Measurements from ENCODE around the gene APOBEC3H. TPM values are rescaled to one million over a fixed set of nuclear protein-coding genes. Genes with fewer than 3 reads are reported as not detected.

APOBEC3H gene
- total and polyA plus RNA-seq, 9 of the 15 experiments (the other 6 are each of a cell fraction or from before 2014, with no cell fraction given): 0.10 to 0.21 TPM; not detected in 7

DNA sequence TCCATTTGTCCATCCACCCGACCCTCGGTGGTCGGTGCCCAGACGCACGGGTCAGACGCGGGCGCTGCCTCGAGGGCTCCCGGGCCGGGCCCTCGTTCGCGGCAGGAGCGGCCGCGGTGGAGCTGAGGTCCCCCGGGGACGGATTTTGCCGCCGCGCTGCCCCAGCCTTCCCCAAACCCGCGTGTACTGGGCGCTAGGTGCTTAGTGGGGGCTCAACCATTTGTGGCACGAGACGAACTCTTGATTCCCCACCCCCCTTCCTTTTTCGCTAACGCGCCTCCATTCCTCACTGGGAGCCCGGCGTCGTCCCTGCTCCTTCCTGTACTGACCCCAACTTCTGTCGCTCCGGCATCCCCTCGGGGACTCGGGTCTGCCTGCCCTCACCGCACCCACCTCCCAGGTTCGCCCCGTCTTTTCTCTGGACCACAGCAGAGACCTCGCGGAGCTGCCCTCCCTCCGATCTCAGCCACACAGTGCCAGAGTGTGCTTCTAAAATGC, 56.2 kb downstream of the APOBEC3H start:
- BruUV-seq (replicated peaks): no TSS peak
- POLR2A ChIA-PET: interaction anchor here (0.9 to 1.2 kb wide), 2 partner anchors 156 to 370 kb away, joined by 3 read pairs; no protein-coding TSS in a partner anchor
- H2AFZ ChIP-seq (ENCODE audit: low read depth, low read length): peak overlapping the region; percentile 86
- DNase-seq (ENCODE audit: extremely low read depth in 1 of 4, low spot score in 3 of 4): no peak
- peak overlapping the region; percentile 80 for H3K4me2 ChIP-seq (ENCODE audit: insufficient read depth, low read length)
- no peaks in the 10 kb centered on the region for H3K9me3 ChIP-seq (replicated peaks; ENCODE audit: control insufficient read depth, insufficient read depth, low read depth, low read length)
- H3K9ac ChIP-seq (ENCODE audit: insufficient read depth in 1 of 2, low read depth in 2 of 2, low read length in 2 of 2): peak overlapping the region; percentile 70 to 94
- peak overlapping the region; percentile 72 for H3K27ac ChIP-seq (ENCODE audit: extremely low read depth, low read depth, low read length)
- intact Hi-C loops (cut with micrococcal nuclease) (no loop called here), in situ Hi-C loops (cut with MboI) (no loop called here)
- no peaks in the 10 kb centered on the region for H3K36me3 ChIP-seq (ENCODE audit: control insufficient read depth, insufficient read depth, low read length)
- no peaks in the 10 kb centered on the region for H3K27me3 ChIP-seq (ENCODE audit: control insufficient read depth in 2 of 2, insufficient read depth in 2 of 2, low read length in 2 of 2)
- no peak for FAIRE-seq
- no peaks in the 10 kb centered on the region for H3K79me2 ChIP-seq (ENCODE audit: control insufficient read depth, insufficient read depth, low read length)
- no peak for ATAC-seq
- 59% methylated on average over 13 of the region's 43 CpGs for WGBS (ENCODE audit: insufficient coverage, low coverage, missing lambda C conversion rate)
- no peaks in the 10 kb centered on the region for H4K20me1 ChIP-seq (replicated peaks; ENCODE audit: control insufficient read depth, insufficient read depth, low read length)
- no peaks in the 10 kb centered on the region for H3K9me1 ChIP-seq (ENCODE audit: control insufficient read depth, insufficient read depth, low read length)
- CTCF ChIA-PET (ENCODE audit: low intra/inter-chr PET ratio): no interaction called here
- H3K4me3 ChIP-seq: peak overlapping the region; percentile 45
- peaks cover 0 to 25% of the 10 kb centered on the region in 2 experiments; a peak in 3 of 5 replicates for H3K4me1 ChIP-seq (replicated peaks in 1 of 2; ENCODE audit: control insufficient read depth in 2 of 2, insufficient read depth in 2 of 2, low read length in 2 of 2)
- TF ChIP-seq, protein P1, sequence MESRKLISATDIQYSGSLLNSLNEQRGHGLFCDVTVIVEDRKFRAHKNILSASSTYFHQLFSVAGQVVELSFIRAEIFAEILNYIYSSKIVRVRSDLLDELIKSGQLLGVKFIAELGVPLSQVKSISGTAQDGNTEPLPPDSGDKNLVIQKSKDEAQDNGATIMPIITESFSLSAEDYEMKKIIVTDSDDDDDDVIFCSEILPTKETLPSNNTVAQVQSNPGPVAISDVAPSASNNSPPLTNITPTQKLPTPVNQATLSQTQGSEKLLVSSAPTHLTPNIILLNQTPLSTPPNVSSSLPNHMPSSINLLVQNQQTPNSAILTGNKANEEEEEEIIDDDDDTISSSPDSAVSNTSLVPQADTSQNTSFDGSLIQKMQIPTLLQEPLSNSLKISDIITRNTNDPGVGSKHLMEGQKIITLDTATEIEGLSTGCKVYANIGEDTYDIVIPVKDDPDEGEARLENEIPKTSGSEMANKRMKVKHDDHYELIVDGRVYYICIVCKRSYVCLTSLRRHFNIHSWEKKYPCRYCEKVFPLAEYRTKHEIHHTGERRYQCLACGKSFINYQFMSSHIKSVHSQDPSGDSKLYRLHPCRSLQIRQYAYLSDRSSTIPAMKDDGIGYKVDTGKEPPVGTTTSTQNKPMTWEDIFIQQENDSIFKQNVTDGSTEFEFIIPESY (CRISPR knock-in tag; IDR thresholded peaks at IDR 0.05): peak; percentile 92
- TF ChIP-seq TARDBP (IDR thresholded peaks at IDR 0.05) (no peak), BCL6 (CRISPR knock-in tag; IDR thresholded peaks at IDR 0.05) (no peak), TAF9B (IDR thresholded peaks at IDR 0.05; ENCODE audit: partially characterized antibody) (no peak), ZFX (CRISPR knock-in tag; IDR thresholded peaks at IDR 0.05) (peak; percentile 32; the same call in 1 of the 2 replicates)
- TF ChIP-seq, protein P2, sequence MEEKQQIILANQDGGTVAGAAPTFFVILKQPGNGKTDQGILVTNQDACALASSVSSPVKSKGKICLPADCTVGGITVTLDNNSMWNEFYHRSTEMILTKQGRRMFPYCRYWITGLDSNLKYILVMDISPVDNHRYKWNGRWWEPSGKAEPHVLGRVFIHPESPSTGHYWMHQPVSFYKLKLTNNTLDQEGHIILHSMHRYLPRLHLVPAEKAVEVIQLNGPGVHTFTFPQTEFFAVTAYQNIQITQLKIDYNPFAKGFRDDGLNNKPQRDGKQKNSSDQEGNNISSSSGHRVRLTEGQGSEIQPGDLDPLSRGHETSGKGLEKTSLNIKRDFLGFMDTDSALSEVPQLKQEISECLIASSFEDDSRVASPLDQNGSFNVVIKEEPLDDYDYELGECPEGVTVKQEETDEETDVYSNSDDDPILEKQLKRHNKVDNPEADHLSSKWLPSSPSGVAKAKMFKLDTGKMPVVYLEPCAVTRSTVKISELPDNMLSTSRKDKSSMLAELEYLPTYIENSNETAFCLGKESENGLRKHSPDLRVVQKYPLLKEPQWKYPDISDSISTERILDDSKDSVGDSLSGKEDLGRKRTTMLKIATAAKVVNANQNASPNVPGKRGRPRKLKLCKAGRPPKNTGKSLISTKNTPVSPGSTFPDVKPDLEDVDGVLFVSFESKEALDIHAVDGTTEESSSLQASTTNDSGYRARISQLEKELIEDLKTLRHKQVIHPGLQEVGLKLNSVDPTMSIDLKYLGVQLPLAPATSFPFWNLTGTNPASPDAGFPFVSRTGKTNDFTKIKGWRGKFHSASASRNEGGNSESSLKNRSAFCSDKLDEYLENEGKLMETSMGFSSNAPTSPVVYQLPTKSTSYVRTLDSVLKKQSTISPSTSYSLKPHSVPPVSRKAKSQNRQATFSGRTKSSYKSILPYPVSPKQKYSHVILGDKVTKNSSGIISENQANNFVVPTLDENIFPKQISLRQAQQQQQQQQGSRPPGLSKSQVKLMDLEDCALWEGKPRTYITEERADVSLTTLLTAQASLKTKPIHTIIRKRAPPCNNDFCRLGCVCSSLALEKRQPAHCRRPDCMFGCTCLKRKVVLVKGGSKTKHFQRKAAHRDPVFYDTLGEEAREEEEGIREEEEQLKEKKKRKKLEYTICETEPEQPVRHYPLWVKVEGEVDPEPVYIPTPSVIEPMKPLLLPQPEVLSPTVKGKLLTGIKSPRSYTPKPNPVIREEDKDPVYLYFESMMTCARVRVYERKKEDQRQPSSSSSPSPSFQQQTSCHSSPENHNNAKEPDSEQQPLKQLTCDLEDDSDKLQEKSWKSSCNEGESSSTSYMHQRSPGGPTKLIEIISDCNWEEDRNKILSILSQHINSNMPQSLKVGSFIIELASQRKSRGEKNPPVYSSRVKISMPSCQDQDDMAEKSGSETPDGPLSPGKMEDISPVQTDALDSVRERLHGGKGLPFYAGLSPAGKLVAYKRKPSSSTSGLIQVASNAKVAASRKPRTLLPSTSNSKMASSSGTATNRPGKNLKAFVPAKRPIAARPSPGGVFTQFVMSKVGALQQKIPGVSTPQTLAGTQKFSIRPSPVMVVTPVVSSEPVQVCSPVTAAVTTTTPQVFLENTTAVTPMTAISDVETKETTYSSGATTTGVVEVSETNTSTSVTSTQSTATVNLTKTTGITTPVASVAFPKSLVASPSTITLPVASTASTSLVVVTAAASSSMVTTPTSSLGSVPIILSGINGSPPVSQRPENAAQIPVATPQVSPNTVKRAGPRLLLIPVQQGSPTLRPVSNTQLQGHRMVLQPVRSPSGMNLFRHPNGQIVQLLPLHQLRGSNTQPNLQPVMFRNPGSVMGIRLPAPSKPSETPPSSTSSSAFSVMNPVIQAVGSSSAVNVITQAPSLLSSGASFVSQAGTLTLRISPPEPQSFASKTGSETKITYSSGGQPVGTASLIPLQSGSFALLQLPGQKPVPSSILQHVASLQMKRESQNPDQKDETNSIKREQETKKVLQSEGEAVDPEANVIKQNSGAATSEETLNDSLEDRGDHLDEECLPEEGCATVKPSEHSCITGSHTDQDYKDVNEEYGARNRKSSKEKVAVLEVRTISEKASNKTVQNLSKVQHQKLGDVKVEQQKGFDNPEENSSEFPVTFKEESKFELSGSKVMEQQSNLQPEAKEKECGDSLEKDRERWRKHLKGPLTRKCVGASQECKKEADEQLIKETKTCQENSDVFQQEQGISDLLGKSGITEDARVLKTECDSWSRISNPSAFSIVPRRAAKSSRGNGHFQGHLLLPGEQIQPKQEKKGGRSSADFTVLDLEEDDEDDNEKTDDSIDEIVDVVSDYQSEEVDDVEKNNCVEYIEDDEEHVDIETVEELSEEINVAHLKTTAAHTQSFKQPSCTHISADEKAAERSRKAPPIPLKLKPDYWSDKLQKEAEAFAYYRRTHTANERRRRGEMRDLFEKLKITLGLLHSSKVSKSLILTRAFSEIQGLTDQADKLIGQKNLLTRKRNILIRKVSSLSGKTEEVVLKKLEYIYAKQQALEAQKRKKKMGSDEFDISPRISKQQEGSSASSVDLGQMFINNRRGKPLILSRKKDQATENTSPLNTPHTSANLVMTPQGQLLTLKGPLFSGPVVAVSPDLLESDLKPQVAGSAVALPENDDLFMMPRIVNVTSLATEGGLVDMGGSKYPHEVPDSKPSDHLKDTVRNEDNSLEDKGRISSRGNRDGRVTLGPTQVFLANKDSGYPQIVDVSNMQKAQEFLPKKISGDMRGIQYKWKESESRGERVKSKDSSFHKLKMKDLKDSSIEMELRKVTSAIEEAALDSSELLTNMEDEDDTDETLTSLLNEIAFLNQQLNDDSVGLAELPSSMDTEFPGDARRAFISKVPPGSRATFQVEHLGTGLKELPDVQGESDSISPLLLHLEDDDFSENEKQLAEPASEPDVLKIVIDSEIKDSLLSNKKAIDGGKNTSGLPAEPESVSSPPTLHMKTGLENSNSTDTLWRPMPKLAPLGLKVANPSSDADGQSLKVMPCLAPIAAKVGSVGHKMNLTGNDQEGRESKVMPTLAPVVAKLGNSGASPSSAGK (IDR thresholded peaks at IDR 0.05): peak; percentile 4; the same call in 1 of the 2 replicates
- TF ChIP-seq, protein P3, sequence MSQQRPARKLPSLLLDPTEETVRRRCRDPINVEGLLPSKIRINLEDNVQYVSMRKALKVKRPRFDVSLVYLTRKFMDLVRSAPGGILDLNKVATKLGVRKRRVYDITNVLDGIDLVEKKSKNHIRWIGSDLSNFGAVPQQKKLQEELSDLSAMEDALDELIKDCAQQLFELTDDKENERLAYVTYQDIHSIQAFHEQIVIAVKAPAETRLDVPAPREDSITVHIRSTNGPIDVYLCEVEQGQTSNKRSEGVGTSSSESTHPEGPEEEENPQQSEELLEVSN (IDR thresholded peaks at IDR 0.05; ENCODE audit: borderline replicate concordance in 1 of 2, extremely low read depth in 1 of 2, insufficient read depth in 1 of 2, insufficient read length in 1 of 2, low read depth in 1 of 2, low read length in 1 of 2, poor library complexity in 1 of 2, severe bottlenecking in 1 of 2): peak in 1 of 2 experiments; percentile 14

All from K562 (cell line).